Gastrocnemius medialis (tissue), 4 donors: ENCODE results near the gene KCNQ4. TPM values are rescaled to one million over a fixed set of nuclear protein-coding genes. Genes with fewer than 3 reads are reported as not detected.

Experiments
- ATAC-seq, 2 donors: fragments of 150-250 bp; one replicate each; pipeline ENCODE4 v1.9.1; 2016
- DNase-seq, 2 donors: peaks; one replicate each; pipeline ENCODE4 v3.0.0-alpha.2; 2019
- H3K27ac ChIP-seq, 4 donors: fragments of 200-600 bp; sonication (generic); 1 replicate in 1 of 4; 2 replicates in 3 of 4; pipeline ENCODE4 v1.5.1; 2016 to 2018; ENCODE audit warnings: mild to moderate bottlenecking in 2 of 4, moderate library complexity in 1 of 4
- H3K27me3 ChIP-seq, 3 donors: fragments of 200-600 bp; sonication (generic) in 2 of 3; 1 replicate in 1 of 3; 2 replicates in 2 of 3; pipeline versions ENCODE4 v1.5.1 to v1.6.0; 2016 to 2019; ENCODE audit warnings: mild to moderate bottlenecking in 1 of 3, moderate library complexity in 1 of 3
- H3K36me3 ChIP-seq, 2 donors: fragments of 200-600 bp; sonication (generic) in 1 of 2; one replicate each; pipeline ENCODE4 v1.5.1; 2017 to 2018
- H3K4me1 ChIP-seq, 2 donors: fragments of 200-600 bp; sonication (generic) in 1 of 2; one replicate each; pipeline ENCODE4 v1.5.1; 2016 to 2017; ENCODE audit warnings: mild to moderate bottlenecking in 2 of 2
- H3K4me3 ChIP-seq, 4 donors: fragments of 200-600 bp; sonication (generic) in 3 of 4; 1 replicate in 1 of 4; 2 replicates in 3 of 4; pipeline ENCODE4 v1.5.1; 2016 to 2019; ENCODE audit warnings: mild to moderate bottlenecking in 2 of 4
- H3K9me3 ChIP-seq, 3 donors: fragments of 200-600 bp; sonication (generic) in 2 of 3; 1 replicate in 1 of 3; 2 replicates in 2 of 3; pipeline ENCODE4 v1.5.1; 2016 to 2019
- CTCF ChIP-seq, 5 experiments: fragments of 450-650 bp in 3 of 5; fragments of 200-600 bp in 2 of 5; sonication (generic) in 2 of 5; IDR thresholded peaks in 4 of 5; conservative IDR thresholded peaks in 1 of 5; 1 replicate in 4 of 5; 2 replicates in 1 of 5; pipeline ENCODE4 v1.5.1; 2016 to 2019; ENCODE audit warnings: antibody characterized with exemption in 5 of 5, mild to moderate bottlenecking in 3 of 5, moderate library complexity in 3 of 5
- POLR2A ChIP-seq, 2 donors: fragments of 450-650 bp; IDR thresholded peaks; one replicate each; pipeline ENCODE4 v1.6.1; 2017; ENCODE audit warnings: antibody characterized with exemption in 2 of 2, mild to moderate bottlenecking in 2 of 2, moderate library complexity in 2 of 2
- in situ Hi-C, 4 donors: fragments of 200-750 bp; cut with MboI; loops; one replicate each; pipeline versions ENCODE4 v1.15.0 to v1.8.0; 2017; ENCODE audit warnings: low sequenced_read_pairs in 4 of 4
- intact Hi-C: fragments of 100-400 bp; cut with DNase I; formaldehyde crosslinking; loops from one replicate; pipeline ENCODE4 v1.15.1; 2023; ENCODE audit warnings: low total_unique reads
- microRNA counts, 2 donors: library from miRNA; unstranded; fragments of <30 nt; microRNA quantifications; one replicate each; lab custom pipeline; 2016
- microRNA-seq, 2 donors: library from miRNA; unstranded; fragments of <30 nt; microRNA quantifications; one replicate each; pipeline ENCODE4, GENCODE V29; 2016; ENCODE audit warnings: borderline replicate concordance in 2 of 2
- total RNA-seq, 4 donors: library from RNA; depleted of rRNA; stranded (reverse); fragments of >200 nt; gene quantifications; one replicate each; pipeline versions ENCODE4 v1.1.0 to v1.2.3, GENCODE V29; 2016

KCNQ4 gene
- total RNA-seq, 4 donors from 2014 or later, result 2.9 to 8.2 (median 3.5) TPM

- in situ Hi-C loops, result no loop called here
- intact Hi-C loops, result no loop called here
- no peak overlapping the region for H3K27ac ChIP-seq
- TF ChIP-seq POLR2A (IDR thresholded peaks at IDR 0.05) (no peak), CTCF (IDR thresholded peaks at IDR 0.05 in 4 of 5, conservative IDR thresholded peaks at IDR 0.05 in 1 of 5) (no peak)
- H3K9me3 ChIP-seq, result no peaks in the 10 kb centered on the region
- no peak overlapping the region for H3K4me3 ChIP-seq
- ATAC-seq (no peak), DNase-seq (no peak)
- H3K4me1 ChIP-seq, result no peaks in the 10 kb centered on the region
- no peaks in the 10 kb centered on the region for H3K36me3 ChIP-seq
- peaks cover 16 to 20% (median 16%) of the 10 kb centered on the region in 3 donors for H3K27me3 ChIP-seq
These were observed 104.1 kb downstream of the KCNQ4 start for GRCh38 chr1:40887652-40888051.

MicroRNAs within 50 kb of the gene (microRNA counts, 767-probe panel; counts per million panel counts)
- 448 to 5,804 counts per million in 2 donors for microRNA hsa-miR-30c-5p (lab: Ali Mortazavi, UCI)
- 448 to 6,558 counts per million in 2 donors for microRNA hsa-miR-30e-5p (lab: Ali Mortazavi, UCI)

Small RNA genes lying within 50 kb of the gene (microRNA-seq; reads per million reads assigned to microRNA genes)
- gene MIR30C1 (123 to 135 reads per million in 2 donors), gene MIR30E (25,280 to 30,816 reads per million in 2 donors)

Other genes starting within 250 kb of the KCNQ4 start
- under 1 TPM; 0.31 to 0.67 (median 0.44) TPM for gene RIMS3, start 118.1 kb upstream of the KCNQ4 start, total RNA-seq
- 10 to 100 TPM; 45.3 to 58.6 (median 57.4) TPM for gene NFYC, start 92.1 kb upstream of the KCNQ4 start, total RNA-seq
- gene CITED4, start 78.6 kb downstream of the KCNQ4 start, total RNA-seq, result 10 to 100 TPM; 15.9 to 30.8 (median 23.1) TPM
- gene CTPS1, start 195.9 kb downstream of the KCNQ4 start, total RNA-seq, result 10 to 100 TPM in 3 of 4 donors, 1 to 10 TPM in 1; 9.5 to 24.3 (median 14.7) TPM
- gene SLFNL1, start 237.9 kb downstream of the KCNQ4 start, total RNA-seq, result 1 to 10 TPM in 2 of 4 donors, under 1 TPM in 2; 0.29 to 2.0 (median 0.69) TPM